H1 (cell line): Measurements from ENCODE around the gene TEAD1. TPM values are rescaled to one million over a fixed set of nuclear protein-coding genes. Genes with fewer than 3 reads are reported as not detected.

Source experiments
- CHD2 ChIP-seq: IDR thresholded peaks from 2 replicates; pipeline ENCODE4 v1.6.1; 2012; ENCODE audit warnings: low read length, improper control_type of control experiment
- CHD7 ChIP-seq: fragments of 300-600 bp; sonication (generic); IDR thresholded peaks from 2 replicates; pipeline ENCODE4 v1.7.1; 2012; ENCODE audit warnings: low read length, moderate library complexity, mild to moderate bottlenecking, inconsistent platforms; ENCODE audit not compliant: insufficient replicate concordance
- EGR1 ChIP-seq: IDR thresholded peaks from 2 replicates; pipeline ENCODE4 v1.6.1; 2011; ENCODE audit warnings: low read depth, low read length, borderline replicate concordance
- NANOG ChIP-seq: IDR thresholded peaks from 2 replicates; pipeline ENCODE4 v1.6.1; 2011; ENCODE audit warnings: low read length, low read depth, mild to moderate bottlenecking, inconsistent platforms; ENCODE audit not compliant: insufficient read depth, poor library complexity, severe bottlenecking
- PHF8 ChIP-seq: fragments of 200-600 bp; sonication (generic); conservative IDR thresholded peaks from 2 replicates; pipeline ENCODE4 v1.7.1; 2012; ENCODE audit warnings: low read depth, mild to moderate bottlenecking, inconsistent platforms, low read length, moderate library complexity
- POLR2AphosphoS5 ChIP-seq: IDR thresholded peaks from 2 replicates; pipeline ENCODE4 v1.6.1; 2011; ENCODE audit warnings: low read depth, low read length
- POU5F1 ChIP-seq: IDR thresholded peaks from 2 replicates; pipeline ENCODE4 v1.6.1; 2011; ENCODE audit warnings: low read depth, mild to moderate bottlenecking, low read length, moderate library complexity
- SIN3A ChIP-seq, 2 experiments: IDR thresholded peaks in 1 of 2; conservative IDR thresholded peaks in 1 of 2; 2 replicates each; pipeline ENCODE4 v1.6.1; 2011 to 2012; ENCODE audit warnings: low read length in 2 of 2, improper control_type of control experiment in 1 of 2, low read depth in 1 of 2, mild to moderate bottlenecking in 1 of 2
- SUZ12 ChIP-seq: fragments of 200-600 bp; sonication (generic); IDR thresholded peaks from 2 replicates; pipeline ENCODE4 v1.6.1; 2012; ENCODE audit warnings: mild to moderate bottlenecking, inconsistent platforms, low read length, moderate library complexity, mixed read lengths
- TBP ChIP-seq: IDR thresholded peaks from 2 replicates; pipeline ENCODE4 v1.6.1; 2011; ENCODE audit warnings: low read depth, low read length, improper control_type of control experiment
- YY1 ChIP-seq: IDR thresholded peaks from 2 replicates; pipeline ENCODE4 v1.6.1; 2011; ENCODE audit warnings: low read depth, mild to moderate bottlenecking, low read length
- polyA plus RNA-seq, 7 experiments: library from polyadenylated mRNA; depleted of rRNA in 3 of 7; stranded (reverse) in 5 of 7; unstranded in 2 of 7; fragments of >200 nt in 5 of 7; fragments of 200-250 nt in 2 of 7; gene quantifications; 1 replicate in 5 of 7; 2 replicates in 1 of 7; 4 replicates in 1 of 7; pipeline versions ENCODE4 v1.2.1 to v1.2.3, GENCODE V29; 2011 to 2013; ENCODE audit warnings: missing spikeins in 2 of 7, mixed read lengths in 2 of 7
- total RNA-seq: library from RNA; stranded (reverse); fragmentation: NEBNext Ultra II Directional; extraction: Animal tissue kit (Norgen Biotek cat#: 25700); gene quantifications from 2 replicates; pipeline ENCODE4 v1.2.1, GENCODE V29; 2021

TEAD1 gene
- total and polyA plus RNA-seq, 2 of the 8 experiments (the other 6 are each of a cell fraction or from before 2014, with no cell fraction given): 15.6 to 67.4 TPM

- TF ChIP-seq SIN3A (conservative IDR thresholded peaks at IDR 0.05 in 1 of 2, IDR thresholded peaks at IDR 0.05 in 1 of 2; ENCODE audit: low read depth in 1 of 2, low read length in 2 of 2) (peak in 1 of 2 experiments; percentile 85; a peak in 2 of 4 replicates), POLR2AphosphoS5 (no peak), PHF8 (peak; percentile 31; the same call in 1 of the 2 replicates), SUZ12 (peak; percentile 10; the same call in 1 of the 2 replicates), CHD2 (no peak), YY1 (no peak), POU5F1 (no peak), TBP (peak; percentile 59; the same call in 1 of the 2 replicates), NANOG (no peak), EGR1 (no peak), CHD7 (no peak)
Measured at GRCh38 chr11:12673924-12674570, at the start of gene TEAD1 (continued).
